Measurements from ENCODE around the gene SCN8A.

SCN8A gene

GRCh38 chr12:51809193-51809592 lies 218.2 kb downstream of the SCN8A start:
- no peak for DNase-seq
- peaks cover 7% of the 10 kb centered on the region for H3K36me3 Mint-ChIP-seq (ENCODE audit: low read depth)
- peaks cover 12% of the 10 kb centered on the region for H3K4me1 Mint-ChIP-seq
- TF ChIP-seq, protein P1, sequence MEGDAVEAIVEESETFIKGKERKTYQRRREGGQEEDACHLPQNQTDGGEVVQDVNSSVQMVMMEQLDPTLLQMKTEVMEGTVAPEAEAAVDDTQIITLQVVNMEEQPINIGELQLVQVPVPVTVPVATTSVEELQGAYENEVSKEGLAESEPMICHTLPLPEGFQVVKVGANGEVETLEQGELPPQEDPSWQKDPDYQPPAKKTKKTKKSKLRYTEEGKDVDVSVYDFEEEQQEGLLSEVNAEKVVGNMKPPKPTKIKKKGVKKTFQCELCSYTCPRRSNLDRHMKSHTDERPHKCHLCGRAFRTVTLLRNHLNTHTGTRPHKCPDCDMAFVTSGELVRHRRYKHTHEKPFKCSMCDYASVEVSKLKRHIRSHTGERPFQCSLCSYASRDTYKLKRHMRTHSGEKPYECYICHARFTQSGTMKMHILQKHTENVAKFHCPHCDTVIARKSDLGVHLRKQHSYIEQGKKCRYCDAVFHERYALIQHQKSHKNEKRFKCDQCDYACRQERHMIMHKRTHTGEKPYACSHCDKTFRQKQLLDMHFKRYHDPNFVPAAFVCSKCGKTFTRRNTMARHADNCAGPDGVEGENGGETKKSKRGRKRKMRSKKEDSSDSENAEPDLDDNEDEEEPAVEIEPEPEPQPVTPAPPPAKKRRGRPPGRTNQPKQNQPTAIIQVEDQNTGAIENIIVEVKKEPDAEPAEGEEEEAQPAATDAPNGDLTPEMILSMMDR (IDR thresholded peaks at IDR 0.05): no peak
- H3K9me3 Mint-ChIP-seq: no peaks in the 10 kb centered on the region
- H3K27me3 Mint-ChIP-seq (ENCODE audit: low read depth, poor library complexity): peaks cover 8% of the 10 kb centered on the region
- no peak overlapping the region for H3K4me3 Mint-ChIP-seq
- no peak overlapping the region for H3K27ac Mint-ChIP-seq

GRCh38 chr12:51811203-51812202 lies 220.5 kb downstream of the SCN8A start:
- TF ChIP-seq, protein P1 (IDR thresholded peaks at IDR 0.05): no peak
- Mint-ChIP-seq H3K27ac (no peak overlapping the region), H3K27me3 (ENCODE audit: low read depth, poor library complexity) (peaks cover 21% of the 10 kb centered on the region), H3K9me3 (no peaks in the 10 kb centered on the region), H3K4me1 (peaks cover 26% of the 10 kb centered on the region), H3K4me3 (no peak overlapping the region), H3K36me3 (ENCODE audit: low read depth) (peaks cover 3% of the 10 kb centered on the region)
- DNase-seq: no peak

DNA sequence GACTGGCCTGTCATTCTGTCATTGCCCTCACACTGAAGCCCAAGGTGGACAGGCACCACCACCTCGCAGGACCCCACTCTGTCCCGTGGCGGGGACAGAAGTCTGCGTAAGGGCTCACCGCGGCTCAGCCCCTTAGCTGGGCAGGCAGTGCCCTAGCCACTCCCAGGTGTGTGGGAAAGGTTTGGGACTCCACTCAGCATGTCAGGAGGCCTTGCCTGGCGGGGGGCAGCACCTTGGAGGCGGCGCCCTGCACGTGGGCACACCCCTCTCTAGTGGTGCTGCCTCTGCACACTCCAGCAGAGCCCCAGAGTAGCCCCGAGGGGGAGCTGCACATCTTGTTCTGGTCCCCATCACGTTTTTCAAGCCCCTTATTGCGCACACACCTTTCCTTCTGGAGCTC lies 221.8 kb downstream of the SCN8A start:
- Mint-ChIP-seq H3K27ac (no peak overlapping the region), H3K36me3 (ENCODE audit: low read depth) (peaks cover 11% of the 10 kb centered on the region), H3K9me3 (no peaks in the 10 kb centered on the region), H3K4me3 (peak overlapping the region; percentile 56), H3K4me1 (peaks cover 40% of the 10 kb centered on the region), H3K27me3 (ENCODE audit: low read depth, poor library complexity) (peaks cover 25% of the 10 kb centered on the region)
- TF ChIP-seq, protein P1 (IDR thresholded peaks at IDR 0.05): no peak
- no peak for DNase-seq

DNA sequence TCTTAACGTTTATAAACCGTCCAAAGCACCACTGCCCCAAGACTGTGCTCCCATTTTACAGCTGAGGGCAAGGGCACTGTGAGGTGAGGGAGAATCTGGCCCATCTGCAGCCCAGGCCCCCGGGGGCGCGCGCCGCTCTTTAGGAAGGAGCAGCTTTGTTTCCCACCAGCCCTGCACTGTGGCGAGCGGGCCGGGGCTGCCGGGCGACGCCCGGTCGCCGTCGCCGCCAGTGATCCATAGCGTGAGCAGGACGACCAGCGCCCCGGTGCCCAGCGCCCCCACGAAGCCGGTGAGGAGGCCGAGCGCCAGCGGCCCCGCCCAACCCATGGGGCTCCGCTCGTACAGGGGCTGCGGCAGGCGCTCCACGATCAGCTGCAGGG lies 222.9 kb downstream of the SCN8A start:
- Mint-ChIP-seq H3K36me3 (ENCODE audit: low read depth) (peaks cover 11% of the 10 kb centered on the region), H3K27ac (no peak overlapping the region), H3K4me3 (peak overlapping the region; percentile 42)

DNA sequence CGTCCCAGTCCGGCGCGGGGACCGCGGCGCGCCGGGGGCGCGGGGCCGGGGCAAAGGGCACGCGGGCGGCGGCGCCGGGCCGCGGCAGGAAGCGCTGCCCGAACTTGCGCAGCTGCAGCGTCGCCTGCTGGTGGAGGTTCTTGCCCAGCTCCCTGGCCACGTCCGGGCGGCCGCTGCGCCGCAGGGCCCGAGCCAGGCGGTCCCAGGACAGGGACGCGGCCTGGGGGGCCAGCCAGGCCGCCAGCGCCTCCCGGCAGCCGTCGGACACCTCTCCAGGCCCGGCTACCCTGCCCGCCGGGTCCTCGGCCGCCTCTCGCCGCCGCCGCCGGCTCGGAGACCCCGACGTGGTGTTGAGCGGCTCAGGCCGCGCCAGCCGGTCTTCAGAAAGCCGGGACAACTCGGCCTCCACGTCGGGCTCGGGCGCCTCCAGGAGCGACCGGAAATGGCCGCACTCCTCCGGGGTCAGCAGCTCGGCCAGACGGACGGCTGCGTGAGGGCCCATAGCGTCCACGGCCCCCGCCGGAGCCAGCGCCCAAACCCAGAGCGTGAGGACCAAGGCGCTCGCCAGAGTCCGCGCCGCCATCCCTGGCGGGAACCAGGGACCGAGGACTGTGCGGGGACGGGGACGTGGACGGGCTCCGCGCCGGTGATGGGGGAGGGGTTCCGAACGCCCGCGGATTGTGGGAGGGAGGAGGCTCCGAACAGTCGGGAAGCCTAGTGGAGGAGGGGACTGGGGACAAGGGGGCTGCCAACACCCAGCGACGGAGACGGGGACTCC lies 223.5 kb downstream of the SCN8A start:
- no peak overlapping the region for H3K27ac Mint-ChIP-seq
- H3K4me1 Mint-ChIP-seq: peaks cover 48% of the 10 kb centered on the region
- DNase-seq: peak; percentile 85
- H3K4me3 Mint-ChIP-seq: peak overlapping the region; percentile 81
- H3K9me3 Mint-ChIP-seq: no peaks in the 10 kb centered on the region
- TF ChIP-seq, protein P1 (IDR thresholded peaks at IDR 0.05): no peak
- peaks cover 25% of the 10 kb centered on the region for H3K27me3 Mint-ChIP-seq (ENCODE audit: low read depth, poor library complexity)
- H3K36me3 Mint-ChIP-seq (ENCODE audit: low read depth): peaks cover 11% of the 10 kb centered on the region

More for the DNA sequence above, 222.9 kb downstream of the SCN8A start:
- peaks cover 47% of the 10 kb centered on the region for H3K4me1 Mint-ChIP-seq
- TF ChIP-seq, protein P1 (IDR thresholded peaks at IDR 0.05): no peak
- H3K27me3 Mint-ChIP-seq (ENCODE audit: low read depth, poor library complexity): peaks cover 25% of the 10 kb centered on the region
- no peak for DNase-seq
- no peaks in the 10 kb centered on the region for H3K9me3 Mint-ChIP-seq

All from nephron progenitor cell (in vitro differentiated cells).